GM12878 (cell line): ENCODE measurements around the gene CADM2.

Source experiments
- KDM1A ChIP-seq: fragments of 200-600 bp; sonication (generic); IDR thresholded peaks from 2 replicates; pipeline ENCODE4 v1.6.1; 2016; ENCODE audit warnings: borderline replicate concordance
- MYC ChIP-seq: IDR thresholded peaks from 2 replicates; pipeline ENCODE4 v1.6.1; 2011; ENCODE audit warnings: mild to moderate bottlenecking, low read length, moderate library complexity, inconsistent platforms; ENCODE audit not compliant: insufficient read depth, insufficient replicate concordance, insufficient read length, severe bottlenecking
- NR2F1 ChIP-seq: fragments of 450-650 bp; conservative IDR thresholded peaks from 2 replicates; pipeline ENCODE4 v1.6.1; 2017; ENCODE audit warnings: mild to moderate bottlenecking
- POLR2A ChIP-seq: IDR thresholded peaks from 2 replicates; pipeline ENCODE4 v1.6.1; 2011; ENCODE audit warnings: low read depth, mild to moderate bottlenecking, low read length
- TF ChIP-seq, protein P1 (sequence below): fragments of 450-650 bp; IDR thresholded peaks from 2 replicates; pipeline ENCODE4 v1.6.1; 2017; ENCODE audit warnings: mild to moderate bottlenecking
- TF ChIP-seq, protein P2 (sequence below), 3 experiments: IDR thresholded peaks in 2 of 3; conservative IDR thresholded peaks in 1 of 3; 2 replicates each; pipeline ENCODE4 v1.5.1; 2011; ENCODE audit warnings: low read depth in 3 of 3, low read length in 3 of 3, mild to moderate bottlenecking in 3 of 3, control low read depth in 2 of 3, moderate library complexity in 2 of 3, inconsistent platforms in 1 of 3, mixed read lengths in 1 of 3; ENCODE audit not compliant: control insufficient read depth in 2 of 3, insufficient read depth in 1 of 3; ENCODE audit errors: extremely low read depth in 1 of 3
- TF ChIP-seq, protein P3 (sequence below): IDR thresholded peaks from 2 replicates; pipeline ENCODE4 v1.6.1; 2012; ENCODE audit warnings: low read depth, low read length, improper control_type of control experiment

DNA sequence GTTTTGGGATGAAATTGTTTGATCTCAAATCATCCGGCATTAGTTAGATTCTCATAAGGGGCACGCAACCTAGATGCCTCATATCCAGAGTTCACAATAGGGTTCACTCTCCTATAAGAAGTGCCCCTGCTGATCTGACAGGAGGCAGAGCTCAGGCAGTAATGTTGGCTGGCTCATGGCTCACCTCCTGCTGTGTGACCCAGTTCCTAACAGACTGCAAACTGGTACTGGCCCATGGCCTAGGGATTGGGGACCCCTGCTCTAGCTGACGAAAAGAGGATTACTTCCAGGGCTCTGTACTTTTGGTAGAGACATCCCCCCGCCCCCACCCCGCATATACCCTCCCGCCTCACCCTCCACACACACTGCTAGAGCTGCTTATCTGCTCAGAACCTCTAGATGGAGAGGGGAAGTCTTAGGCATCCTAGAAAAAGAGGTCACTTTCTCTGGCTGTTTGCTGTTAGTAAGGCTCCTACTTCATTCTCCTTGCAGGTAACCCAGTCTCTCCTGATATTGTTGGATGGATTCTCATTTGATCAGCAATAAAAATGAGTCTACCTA is 923.1 kb downstream of the CADM2 start:
- TF ChIP-seq, protein P1, sequence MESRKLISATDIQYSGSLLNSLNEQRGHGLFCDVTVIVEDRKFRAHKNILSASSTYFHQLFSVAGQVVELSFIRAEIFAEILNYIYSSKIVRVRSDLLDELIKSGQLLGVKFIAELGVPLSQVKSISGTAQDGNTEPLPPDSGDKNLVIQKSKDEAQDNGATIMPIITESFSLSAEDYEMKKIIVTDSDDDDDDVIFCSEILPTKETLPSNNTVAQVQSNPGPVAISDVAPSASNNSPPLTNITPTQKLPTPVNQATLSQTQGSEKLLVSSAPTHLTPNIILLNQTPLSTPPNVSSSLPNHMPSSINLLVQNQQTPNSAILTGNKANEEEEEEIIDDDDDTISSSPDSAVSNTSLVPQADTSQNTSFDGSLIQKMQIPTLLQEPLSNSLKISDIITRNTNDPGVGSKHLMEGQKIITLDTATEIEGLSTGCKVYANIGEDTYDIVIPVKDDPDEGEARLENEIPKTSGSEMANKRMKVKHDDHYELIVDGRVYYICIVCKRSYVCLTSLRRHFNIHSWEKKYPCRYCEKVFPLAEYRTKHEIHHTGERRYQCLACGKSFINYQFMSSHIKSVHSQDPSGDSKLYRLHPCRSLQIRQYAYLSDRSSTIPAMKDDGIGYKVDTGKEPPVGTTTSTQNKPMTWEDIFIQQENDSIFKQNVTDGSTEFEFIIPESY = no peak
- TF ChIP-seq, protein P2, sequence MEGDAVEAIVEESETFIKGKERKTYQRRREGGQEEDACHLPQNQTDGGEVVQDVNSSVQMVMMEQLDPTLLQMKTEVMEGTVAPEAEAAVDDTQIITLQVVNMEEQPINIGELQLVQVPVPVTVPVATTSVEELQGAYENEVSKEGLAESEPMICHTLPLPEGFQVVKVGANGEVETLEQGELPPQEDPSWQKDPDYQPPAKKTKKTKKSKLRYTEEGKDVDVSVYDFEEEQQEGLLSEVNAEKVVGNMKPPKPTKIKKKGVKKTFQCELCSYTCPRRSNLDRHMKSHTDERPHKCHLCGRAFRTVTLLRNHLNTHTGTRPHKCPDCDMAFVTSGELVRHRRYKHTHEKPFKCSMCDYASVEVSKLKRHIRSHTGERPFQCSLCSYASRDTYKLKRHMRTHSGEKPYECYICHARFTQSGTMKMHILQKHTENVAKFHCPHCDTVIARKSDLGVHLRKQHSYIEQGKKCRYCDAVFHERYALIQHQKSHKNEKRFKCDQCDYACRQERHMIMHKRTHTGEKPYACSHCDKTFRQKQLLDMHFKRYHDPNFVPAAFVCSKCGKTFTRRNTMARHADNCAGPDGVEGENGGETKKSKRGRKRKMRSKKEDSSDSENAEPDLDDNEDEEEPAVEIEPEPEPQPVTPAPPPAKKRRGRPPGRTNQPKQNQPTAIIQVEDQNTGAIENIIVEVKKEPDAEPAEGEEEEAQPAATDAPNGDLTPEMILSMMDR (IDR thresholded peaks at IDR 0.05 in 2 of 3, conservative IDR thresholded peaks at IDR 0.05 in 1 of 3; ENCODE audit: control insufficient read depth in 2 of 3, extremely low read depth in 1 of 3, insufficient read depth in 1 of 3, low read depth in 3 of 3, low read length in 3 of 3) = no peak
- no peak for TF ChIP-seq POLR2A
- no peak for TF ChIP-seq MYC
- no peak for TF ChIP-seq NR2F1
- no peak for TF ChIP-seq KDM1A
- TF ChIP-seq, protein P3, sequence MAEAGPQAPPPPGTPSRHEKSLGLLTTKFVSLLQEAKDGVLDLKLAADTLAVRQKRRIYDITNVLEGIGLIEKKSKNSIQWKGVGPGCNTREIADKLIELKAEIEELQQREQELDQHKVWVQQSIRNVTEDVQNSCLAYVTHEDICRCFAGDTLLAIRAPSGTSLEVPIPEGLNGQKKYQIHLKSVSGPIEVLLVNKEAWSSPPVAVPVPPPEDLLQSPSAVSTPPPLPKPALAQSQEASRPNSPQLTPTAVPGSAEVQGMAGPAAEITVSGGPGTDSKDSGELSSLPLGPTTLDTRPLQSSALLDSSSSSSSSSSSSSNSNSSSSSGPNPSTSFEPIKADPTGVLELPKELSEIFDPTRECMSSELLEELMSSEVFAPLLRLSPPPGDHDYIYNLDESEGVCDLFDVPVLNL = no peak
